LNCAP (cell line): ENCODE results near the gene MESP2.

ENCODE experiments used
- CTCF ChIP-seq: fragments of 450-650 bp; IDR thresholded peaks from 2 replicates; pipeline ENCODE4 v1.5.1; 2017; ENCODE audit warnings: mild to moderate bottlenecking

Gene MESP2

DNA sequence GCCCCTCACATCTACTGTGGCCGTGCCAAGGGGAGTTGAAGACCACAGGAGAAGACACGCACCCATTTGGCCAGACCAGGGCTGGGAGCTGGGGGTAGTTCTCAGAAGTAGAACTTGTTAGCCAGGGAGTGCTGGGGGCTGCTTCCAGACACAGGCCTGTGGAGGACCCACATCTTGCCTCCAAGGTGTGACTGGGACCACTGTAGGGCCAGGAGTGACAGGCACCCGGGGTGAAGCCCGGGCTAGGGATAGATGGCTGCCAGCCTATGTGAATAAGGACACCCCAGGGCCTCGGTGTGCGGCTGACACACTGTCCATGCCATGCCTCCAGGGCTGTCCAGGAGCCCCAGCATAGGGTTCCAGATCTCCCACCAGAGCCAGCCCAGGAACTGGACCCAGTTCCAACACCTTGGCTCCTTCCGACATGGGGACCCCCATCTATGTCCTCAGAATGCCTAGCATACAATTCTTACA, 36.8 kb downstream of the MESP2 start:
- no peak for TF ChIP-seq CTCF

DNA sequence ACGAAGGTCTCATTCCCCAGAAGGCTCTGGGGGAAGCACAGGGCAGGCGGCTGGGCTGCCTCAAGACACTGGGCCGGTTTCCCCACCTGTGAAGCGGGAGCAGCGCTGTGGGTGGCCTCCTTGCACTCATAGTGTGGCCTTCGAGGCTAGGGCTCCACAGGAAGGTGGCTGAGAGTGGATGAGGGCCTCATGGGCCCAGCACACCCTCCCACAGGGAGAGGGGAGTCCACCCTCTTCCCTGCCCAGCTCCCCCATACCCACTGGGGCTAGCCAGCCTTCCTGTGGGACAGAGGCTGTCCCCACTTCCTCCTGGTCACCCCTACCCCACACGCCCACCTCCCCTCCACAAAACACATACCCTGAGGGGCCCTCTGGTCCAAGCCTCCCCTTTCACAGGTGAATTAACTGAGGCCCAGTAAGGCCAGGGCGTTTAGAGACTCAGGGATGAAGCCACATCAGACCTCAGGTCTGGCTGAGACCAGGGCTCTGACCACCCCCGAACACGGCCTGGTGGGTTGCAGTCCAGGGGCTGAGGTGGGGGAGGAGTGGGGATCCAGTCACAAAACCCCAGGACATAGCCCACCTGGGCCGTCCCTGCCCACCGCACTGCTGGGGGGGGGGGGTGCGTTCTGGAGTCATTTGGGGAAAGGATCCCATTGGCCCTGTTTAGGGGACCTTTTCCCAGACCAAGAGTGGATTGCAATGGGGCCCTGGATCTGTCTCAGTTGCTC, 37.4 kb downstream of the MESP2 start:
- no peak for TF ChIP-seq CTCF

GRCh38 chr15:89814112-89814742, 38.1 kb downstream of the MESP2 start:
- TF ChIP-seq CTCF = no peak

DNA sequence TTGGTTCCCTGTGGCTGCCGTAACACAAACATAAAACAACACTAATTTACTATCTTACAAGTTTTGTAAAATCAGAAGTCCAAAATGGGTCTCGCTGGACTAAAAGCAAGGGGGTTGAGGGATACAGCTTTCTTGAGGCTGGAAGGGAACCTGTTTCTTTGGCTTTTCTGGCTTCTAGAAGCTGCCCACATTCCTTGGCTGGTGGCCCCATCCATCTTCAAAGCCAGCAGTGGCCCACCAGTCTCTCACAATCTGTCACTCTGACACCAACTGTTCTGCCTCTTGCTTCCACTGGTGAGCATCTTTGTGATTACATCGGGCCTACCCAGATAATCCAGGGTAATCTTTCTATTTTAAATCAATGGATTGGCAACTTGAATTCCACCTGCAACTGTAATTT, 39.6 kb downstream of the MESP2 start:
- TF ChIP-seq CTCF = no peak

GRCh38 chr15:89817701-89818280, 41.7 kb downstream of the MESP2 start:
- TF ChIP-seq CTCF = no peak

- TF ChIP-seq CTCF = no peak
These were observed 42.2 kb downstream of the MESP2 start for GRCh38 chr15:89818287-89818686.

DNA sequence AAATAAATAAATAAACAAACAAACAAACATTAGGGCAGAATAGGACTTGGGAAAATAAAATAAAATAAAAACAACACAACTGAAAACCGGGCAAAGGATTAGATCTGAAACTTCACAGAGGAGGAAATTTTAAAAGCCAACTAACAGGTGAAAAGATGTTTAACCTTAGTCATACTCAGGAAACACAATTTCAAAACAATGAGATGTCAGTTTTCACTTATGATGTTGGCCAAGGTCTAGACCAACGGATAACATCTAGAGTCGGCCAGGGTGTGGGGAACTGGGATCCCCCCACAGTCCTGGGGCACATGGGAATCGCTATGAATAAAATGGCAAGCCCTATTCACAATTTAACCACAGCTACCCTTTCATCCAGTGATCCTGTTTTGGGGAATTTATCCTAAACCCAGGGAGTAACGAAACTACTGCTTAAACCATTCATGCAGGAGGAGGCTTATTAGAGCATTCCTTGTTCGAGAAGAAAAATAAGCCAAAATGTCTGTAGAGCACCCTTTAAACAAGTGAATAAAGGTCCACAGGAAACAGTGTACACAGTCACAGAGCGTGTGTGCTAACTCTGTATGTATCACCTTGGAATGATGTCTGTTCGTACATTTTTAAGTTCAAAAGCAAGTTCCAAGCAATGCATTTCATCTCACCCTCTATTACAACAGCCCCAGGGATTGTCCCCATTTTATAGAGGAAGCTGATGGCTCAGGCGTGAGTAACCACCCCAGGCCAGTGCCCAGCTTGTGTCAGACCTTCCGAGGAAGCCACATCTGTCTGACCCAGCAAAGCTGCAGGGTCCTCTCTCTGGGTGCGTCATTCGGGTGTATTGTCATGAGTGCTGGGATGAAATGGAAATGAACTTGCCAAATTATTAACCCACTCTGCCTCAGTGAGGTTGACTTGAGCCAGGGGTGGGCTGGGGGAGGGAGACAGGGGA, 44.8 kb downstream of the MESP2 start:
- TF ChIP-seq CTCF = no peak
